Kidney capillary endothelial cell (primary cell): ENCODE data around the gene ACVR1.
A peak's percentile ranks its signal among the peaks of the same experiment; 100 is the strongest.

Source experiments
- DNase-seq: peaks from one replicate; pipeline ENCODE4 v3.0.0-alpha.2; 2018; ENCODE audit warnings: low spot score

ACVR1 gene

DNA sequence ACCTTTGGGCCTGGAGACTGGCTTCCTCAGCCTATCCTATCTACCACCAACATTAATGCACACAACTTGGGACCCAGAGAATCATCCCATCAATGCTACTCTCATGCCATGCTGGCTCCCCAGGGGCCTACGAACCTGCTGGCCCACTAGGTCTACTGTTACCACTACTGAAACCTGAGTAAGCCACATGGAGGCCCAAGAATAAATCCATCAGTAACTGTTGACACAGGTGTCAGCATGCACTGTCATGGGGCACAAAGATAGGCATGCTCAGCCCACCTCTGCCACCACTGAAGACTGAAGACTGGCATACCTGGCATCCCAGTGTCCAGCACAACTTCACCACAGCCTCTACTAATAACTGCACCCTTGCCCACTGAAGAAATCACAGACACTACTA lies 176.3 kb downstream of the ACVR1 start:
- no peak for DNase-seq

DNA sequence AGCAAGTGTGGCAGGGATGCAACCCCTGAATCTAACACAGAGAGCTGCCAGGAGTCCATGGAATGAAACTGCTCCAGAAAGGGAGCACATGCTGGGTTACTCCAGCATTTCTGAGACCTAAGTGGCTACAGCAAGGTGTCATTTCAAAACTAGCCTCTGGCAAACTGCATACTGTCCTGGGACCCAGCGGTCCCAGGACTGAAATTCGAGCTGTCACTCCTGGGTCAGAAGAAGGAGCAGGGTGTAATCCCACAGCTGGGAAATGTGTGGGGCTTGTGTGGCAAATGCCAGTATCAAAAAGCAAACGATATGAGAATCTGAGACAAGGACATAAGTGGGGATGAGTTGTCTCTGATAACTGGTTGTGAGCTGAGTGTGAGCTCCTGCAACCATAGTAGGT lies 177.1 kb downstream of the ACVR1 start:
- DNase-seq, result no peak

DNA sequence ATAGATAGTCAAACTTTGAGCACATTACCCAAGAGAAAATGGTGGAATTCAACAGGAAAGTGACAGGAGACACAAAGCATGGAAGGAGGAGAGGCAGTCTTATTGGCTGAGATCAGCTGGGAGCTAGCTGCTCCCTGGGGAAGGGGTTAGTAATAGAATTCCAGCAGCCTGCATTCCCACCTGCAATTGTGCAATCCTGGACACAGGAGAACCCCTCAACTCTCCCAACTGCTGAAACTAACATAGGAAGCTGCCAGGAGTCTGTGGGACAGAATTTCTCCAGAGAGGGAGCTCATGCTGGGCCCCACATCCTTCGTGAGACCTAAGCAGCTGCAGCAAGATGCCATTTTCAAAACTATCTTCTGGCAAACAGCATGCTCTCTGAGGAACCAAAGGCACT lies 177.7 kb downstream of the ACVR1 start:
- no peak for DNase-seq

DNA sequence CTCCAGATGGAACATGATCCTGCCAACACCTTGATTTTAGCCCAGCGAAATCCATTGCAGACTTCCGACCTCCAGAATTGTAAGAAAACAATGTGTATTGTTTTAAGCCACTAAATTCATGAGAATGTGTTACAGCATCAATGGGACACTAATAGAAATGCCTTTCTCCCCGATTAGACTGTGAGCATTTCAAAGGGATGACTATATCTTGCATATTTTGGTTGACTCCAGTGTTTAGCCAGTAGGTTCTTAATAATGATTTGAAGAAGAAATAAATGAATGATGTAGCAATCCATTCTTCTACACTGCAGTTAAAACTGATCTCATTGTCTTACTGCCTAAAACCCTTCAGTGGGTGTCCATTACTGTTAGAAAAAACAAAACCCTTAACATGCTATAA lies 180.1 kb downstream of the ACVR1 start:
- no peak for DNase-seq

DNA sequence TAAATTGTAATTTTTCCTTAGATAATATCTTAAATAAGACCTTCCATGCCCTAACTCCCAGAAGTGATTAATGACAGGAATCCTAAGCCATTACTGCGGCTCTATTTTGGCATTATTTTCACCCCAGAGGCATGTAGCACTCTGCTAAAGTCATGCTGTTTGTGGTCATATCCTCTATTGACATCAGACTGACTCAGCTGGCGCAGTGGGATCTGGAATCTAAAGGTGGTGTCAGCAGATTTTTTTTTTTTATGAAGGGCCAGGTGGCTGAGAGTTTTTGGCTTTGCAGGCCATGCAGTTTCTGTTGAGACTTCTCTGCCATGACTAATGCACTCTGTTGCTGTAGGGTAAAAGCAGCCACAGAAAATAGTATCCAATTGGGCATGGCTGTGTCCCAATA lies 183.4 kb downstream of the ACVR1 start:
- peak; percentile 62 for DNase-seq

GRCh38 chr2:157691695-157692094 lies 184.4 kb downstream of the ACVR1 start:
- DNase-seq, result no peak

DNA sequence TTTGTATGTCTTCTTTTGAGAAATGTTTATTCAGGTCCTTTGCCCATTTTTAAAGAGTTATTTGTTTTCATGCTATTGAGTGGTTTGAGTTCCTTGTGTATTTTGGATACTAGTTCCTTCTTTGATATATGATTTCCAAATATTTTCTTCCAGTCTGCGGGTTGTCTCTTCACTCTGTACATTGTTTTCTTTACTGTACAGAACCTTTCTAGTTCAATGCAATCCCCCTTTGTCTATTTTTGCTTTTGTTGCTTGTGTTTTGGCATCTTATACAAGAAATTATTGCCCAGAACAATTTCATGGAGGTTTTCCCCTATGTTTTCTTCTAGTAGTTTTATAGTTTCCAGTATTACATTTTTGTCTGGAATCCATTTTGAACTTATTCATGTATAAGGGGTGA lies 185.0 kb downstream of the ACVR1 start:
- DNase-seq, result no peak
